Neural cell (in vitro differentiated cells): ENCODE measurements around the gene NR2F6.

Experiments
- CTCF ChIP-seq: fragments of 450-650 bp; IDR thresholded peaks from 2 replicates; pipeline ENCODE4 v1.5.1; 2014; ENCODE audit warnings: antibody characterized with exemption, mild to moderate bottlenecking, moderate library complexity; ENCODE audit not compliant: poor library complexity, severe bottlenecking
- EP300 ChIP-seq: fragments of 450-650 bp; conservative IDR thresholded peaks from 2 replicates; pipeline ENCODE4 v1.6.1; 2014; ENCODE audit warnings: antibody characterized with exemption, mild to moderate bottlenecking, moderate library complexity; ENCODE audit not compliant: poor library complexity, severe bottlenecking
- POLR2AphosphoS5 ChIP-seq: IDR thresholded peaks from 2 replicates; pipeline ENCODE4 v1.6.1; 2012
- SMC3 ChIP-seq: fragments of 450-650 bp; conservative IDR thresholded peaks from 2 replicates; pipeline ENCODE4 v1.6.1; 2014; ENCODE audit warnings: antibody characterized with exemption, mild to moderate bottlenecking, moderate library complexity; ENCODE audit not compliant: poor library complexity

GRCh38 chr19:17243211-17243829 lies 2.4 kb downstream of the NR2F6 start:
- TF ChIP-seq CTCF (no peak), SMC3 (no peak), EP300 (no peak), POLR2AphosphoS5 (no peak)
